OCI-M2 (cell line): ENCODE results near the gene NLK.
"Not testable (repeated sequence)": the region's sequence is repeated elsewhere in the genome, so short reads cannot be mapped to it uniquely, and the experiment has no call there.

ENCODE experiments used
- DNase-seq: peaks from one replicate; lab custom pipeline; 2025; ENCODE audit not compliant: unreplicated experiment; lab: John Stamatoyannopoulos, UW

The NLK gene

GRCh38 chr17:28228109-28228840, 185.8 kb downstream of the NLK start:
- DNase-seq: no peak

GRCh38 chr17:28228986-28229729, 186.7 kb downstream of the NLK start:
- no peak for DNase-seq

- DNase-seq: no peak
Measured at GRCh38 chr17:28230011-28230410, 187.5 kb downstream of the NLK start.

- not testable (repeated sequence) for DNase-seq
Measured at GRCh38 chr17:28230607-28231006, 188.1 kb downstream of the NLK start.

- not testable (repeated sequence) for DNase-seq
Measured at GRCh38 chr17:28231624-28232023, 189.1 kb downstream of the NLK start.

- DNase-seq: not testable (repeated sequence)
Measured at GRCh38 chr17:28232966-28233870, 190.7 kb downstream of the NLK start.

GRCh38 chr17:28233872-28234856, 191.7 kb downstream of the NLK start:
- DNase-seq: not testable (repeated sequence)

- not testable (repeated sequence) for DNase-seq
Measured at GRCh38 chr17:28235066-28235700, 192.7 kb downstream of the NLK start.

GRCh38 chr17:28236033-28236653, 193.7 kb downstream of the NLK start:
- DNase-seq: not testable (repeated sequence)

GRCh38 chr17:28238547-28239270, 196.2 kb downstream of the NLK start:
- not testable (repeated sequence) for DNase-seq

- DNase-seq: no peak
Measured at GRCh38 chr17:28239271-28239624, 196.8 kb downstream of the NLK start.

GRCh38 chr17:28240688-28241340, 198.3 kb downstream of the NLK start:
- no peak for DNase-seq

- no peak for DNase-seq
Measured at GRCh38 chr17:28242791-28243190, 200.3 kb downstream of the NLK start.

GRCh38 chr17:28243268-28243667, 200.8 kb downstream of the NLK start:
- not testable (repeated sequence) for DNase-seq

GRCh38 chr17:28244446-28244845, 202.0 kb downstream of the NLK start:
- DNase-seq: no peak
